Activated B cell treated with CpG ODN at 0.5 μM for 24 hours (primary cell): Measurements from ENCODE around the gene LYRM4. TPM values are rescaled to one million over a fixed set of nuclear protein-coding genes. Genes with fewer than 3 reads are reported as not detected.

Experiments
- ATAC-seq: fragments of 200-7000 bp; cut with Tn5 transposase; one replicate; pipeline ENCODE4 v1.10.0; 2021; ENCODE audit warnings: low read depth, mild to moderate bottlenecking, moderate library complexity
- CTCF ChIA-PET: fragments of 350-600 bp; sonication (Branson Sonifier 250); formaldehyde crosslinking; loops from one replicate; lab custom pipeline; 2021; ENCODE audit warnings: antibody characterized with exemption; lab: Charles Lee
- POLR2A ChIA-PET: fragments of 350-600 bp; sonication (Branson Sonifier 250); formaldehyde crosslinking; loops from one replicate; lab custom pipeline; 2021; ENCODE audit warnings: antibody characterized with exemption; lab: Charles Lee
- DNase-seq: peaks from one replicate; pipeline ENCODE4 v3.0.0; 2022
- H3K27ac Mint-ChIP-seq: one replicate; pipeline ENCODE4 v1.8.0; 2020; ENCODE audit warnings: mixed read lengths
- H3K27me3 Mint-ChIP-seq: one replicate; pipeline ENCODE4 v1.8.0; 2021; ENCODE audit warnings: mixed read lengths
- H3K36me3 Mint-ChIP-seq: one replicate; pipeline ENCODE4 v1.8.0; 2021; ENCODE audit warnings: low read depth, mixed read lengths
- H3K4me1 Mint-ChIP-seq: one replicate; pipeline ENCODE4 v1.8.0; 2021; ENCODE audit warnings: mixed read lengths
- H3K4me3 Mint-ChIP-seq: one replicate; pipeline ENCODE4 v1.8.0; 2020; ENCODE audit warnings: mild to moderate bottlenecking, mixed read lengths
- H3K9me3 Mint-ChIP-seq: one replicate; pipeline ENCODE4 v1.8.0; 2020; ENCODE audit warnings: mixed read lengths
- CTCF ChIP-seq: fragments of 200-600 bp; IDR thresholded peaks from one replicate; pipeline ENCODE4 v1.8.0; 2022; ENCODE audit warnings: antibody characterized with exemption, mild to moderate bottlenecking
- intact Hi-C: fragments of 100-400 bp; cut with micrococcal nuclease; formaldehyde crosslinking; loops from one replicate; pipeline ENCODE4 v1.15.1; 2024
- total RNA-seq: library from RNA; stranded (reverse); gene quantifications from 2 replicates; pipeline ENCODE4 v1.2.3, GENCODE V29; 2022

LYRM4 gene
- total RNA-seq, 1 donor from 2014 or later: 51.2 TPM

GRCh38 chr6:5158180-5158579 is 102.6 kb downstream of the LYRM4 start:
- CTCF ChIA-PET: no interaction called here
- DNase-seq: no peak
- Mint-ChIP-seq H3K36me3 (no peaks in the 10 kb centered on the region), H3K4me1 (no peaks in the 10 kb centered on the region), H3K9me3 (no peaks in the 10 kb centered on the region), H3K27ac (no peak overlapping the region), H3K4me3 (no peak overlapping the region), H3K27me3 (no peaks in the 10 kb centered on the region)
- intact Hi-C loops: no loop called here
- no peak for ATAC-seq
- TF ChIP-seq CTCF: no peak
- POLR2A ChIA-PET: no interaction called here

- no peaks in the 10 kb centered on the region for H3K36me3 Mint-ChIP-seq
- ATAC-seq: no peak
- H3K27me3 Mint-ChIP-seq: no peaks in the 10 kb centered on the region
- ChIA-PET CTCF (no interaction called here), POLR2A (no interaction called here)
- TF ChIP-seq CTCF: no peak
- no peak overlapping the region for H3K27ac Mint-ChIP-seq
- no peak overlapping the region for H3K4me3 Mint-ChIP-seq
- H3K4me1 Mint-ChIP-seq: no peaks in the 10 kb centered on the region
- no peaks in the 10 kb centered on the region for H3K9me3 Mint-ChIP-seq
- intact Hi-C loops: no loop called here
- no peak for DNase-seq
These were observed 103.1 kb downstream of the LYRM4 start for GRCh38 chr6:5157621-5158138.

- no peaks in the 10 kb centered on the region for H3K36me3 Mint-ChIP-seq
- DNase-seq (no peak), ATAC-seq (no peak)
- no peak overlapping the region for H3K4me3 Mint-ChIP-seq
- H3K9me3 Mint-ChIP-seq: no peaks in the 10 kb centered on the region
- H3K4me1 Mint-ChIP-seq: no peaks in the 10 kb centered on the region
- H3K27ac Mint-ChIP-seq: no peak overlapping the region
- TF ChIP-seq CTCF: no peak
- CTCF ChIA-PET: no interaction called here
- intact Hi-C loops: no loop called here
- H3K27me3 Mint-ChIP-seq: no peaks in the 10 kb centered on the region
- POLR2A ChIA-PET: no interaction called here
These were observed 104.1 kb downstream of the LYRM4 start for GRCh38 chr6:5156627-5157026.

GRCh38 chr6:5155906-5156305 is 104.8 kb downstream of the LYRM4 start:
- POLR2A ChIA-PET: no interaction called here

GRCh38 chr6:5153186-5153585 is 107.6 kb downstream of the LYRM4 start:
- ATAC-seq: no peak
- DNase-seq: no peak
- no peak for TF ChIP-seq CTCF
- Mint-ChIP-seq H3K9me3 (no peaks in the 10 kb centered on the region), H3K4me3 (no peak overlapping the region), H3K36me3 (no peaks in the 10 kb centered on the region), H3K4me1 (no peaks in the 10 kb centered on the region), H3K27ac (no peak overlapping the region), H3K27me3 (no peaks in the 10 kb centered on the region)
- intact Hi-C loops: no loop called here
- ChIA-PET CTCF (no interaction called here), POLR2A (no interaction called here)

More at GRCh38 chr6:5155906-5156305, 104.8 kb downstream of the LYRM4 start:
- H3K4me3 Mint-ChIP-seq: no peak overlapping the region
- intact Hi-C loops: no loop called here
- H3K36me3 Mint-ChIP-seq: no peaks in the 10 kb centered on the region
- CTCF ChIA-PET: no interaction called here
- no peak overlapping the region for H3K27ac Mint-ChIP-seq
- TF ChIP-seq CTCF: no peak
- H3K27me3 Mint-ChIP-seq: no peaks in the 10 kb centered on the region
- no peaks in the 10 kb centered on the region for H3K9me3 Mint-ChIP-seq
- no peak for ATAC-seq
- no peak for DNase-seq
- H3K4me1 Mint-ChIP-seq: no peaks in the 10 kb centered on the region
